Mesenchymal stem cell (in vitro differentiated cells and primary cell): ENCODE results near the gene MCCD1.
"Not testable (repeated sequence)": the region's sequence is repeated elsewhere in the genome, so short reads cannot be mapped to it uniquely, and the experiment has no call there.

Experiments
- DNase-seq: peaks from one replicate; pipeline ENCODE4 v3.0.0-alpha.2; 2013
- H2AFZ ChIP-seq: one replicate; pipeline ENCODE4 v1.6.1; 2013; ENCODE audit warnings: low read depth, mild to moderate bottlenecking, control low read depth, inconsistent platforms, low read length, moderate library complexity
- H2AK5ac ChIP-seq: 2 replicates; pipeline ENCODE4 v1.6.1; 2013; ENCODE audit warnings: low read length, moderate library complexity, mild to moderate bottlenecking, inconsistent platforms; ENCODE audit not compliant: severe bottlenecking
- H2BK120ac ChIP-seq: one replicate; pipeline ENCODE4 v1.6.1; 2013; ENCODE audit warnings: low read depth, mild to moderate bottlenecking, inconsistent platforms, low read length, moderate library complexity
- H2BK12ac ChIP-seq, 2 experiments: one replicate each; pipeline ENCODE4 v1.6.1; 2013; ENCODE audit warnings: inconsistent platforms in 2 of 2, low read length in 2 of 2, mild to moderate bottlenecking in 2 of 2, moderate library complexity in 2 of 2, control low read depth in 1 of 2
- H2BK15ac ChIP-seq: one replicate; pipeline ENCODE4 v1.6.1; 2013; ENCODE audit warnings: mild to moderate bottlenecking, low read depth, inconsistent platforms; ENCODE audit not compliant: poor library complexity, severe bottlenecking
- H2BK5ac ChIP-seq: 2 replicates; pipeline ENCODE4 v1.6.1; 2013; ENCODE audit warnings: low read depth, mild to moderate bottlenecking, low read length, control low read depth, inconsistent platforms; ENCODE audit not compliant: poor library complexity, severe bottlenecking
- H3K14ac ChIP-seq, 2 experiments: one replicate each; pipeline ENCODE4 v1.6.1; 2013; ENCODE audit warnings: inconsistent platforms in 2 of 2, low read length in 2 of 2, control low read depth in 1 of 2, mild to moderate bottlenecking in 1 of 2, moderate library complexity in 1 of 2
- H3K18ac ChIP-seq, 2 experiments: one replicate each; pipeline ENCODE4 v1.6.1; 2013; ENCODE audit warnings: inconsistent platforms in 2 of 2, low read length in 2 of 2, control low read depth in 1 of 2, low read depth in 1 of 2, mild to moderate bottlenecking in 1 of 2
- H3K23ac ChIP-seq, 2 experiments: one replicate each; pipeline ENCODE4 v1.6.1; 2013; ENCODE audit warnings: inconsistent platforms in 2 of 2, low read length in 2 of 2, mild to moderate bottlenecking in 2 of 2, moderate library complexity in 2 of 2, control low read depth in 1 of 2
- H3K27ac ChIP-seq: 2 replicates; pipeline ENCODE4 v1.5.1; 2013; ENCODE audit warnings: mild to moderate bottlenecking, moderate library complexity, low read length, control low read depth, inconsistent platforms; ENCODE audit not compliant: poor library complexity, severe bottlenecking
- H3K27me3 ChIP-seq, 2 experiments: 2 replicates each; pipeline versions ENCODE4 v1.6.1 to v1.7.0; 2013; ENCODE audit warnings: low read length in 2 of 2, mild to moderate bottlenecking in 2 of 2, moderate library complexity in 2 of 2, control low read depth in 1 of 2, inconsistent platforms in 1 of 2; ENCODE audit not compliant: control insufficient read depth in 1 of 2, insufficient read depth in 1 of 2
- H3K36me3 ChIP-seq, 2 experiments: 2 replicates each; pipeline versions ENCODE4 v1.6.1 to v1.7.0; 2013; ENCODE audit warnings: low read length in 2 of 2, control low read depth in 1 of 2, inconsistent platforms in 1 of 2, low read depth in 1 of 2, mild to moderate bottlenecking in 1 of 2; ENCODE audit not compliant: insufficient read depth in 2 of 2, control insufficient read depth in 1 of 2
- H3K4ac ChIP-seq, 2 experiments: one replicate each; pipeline ENCODE4 v1.6.1; 2013; ENCODE audit warnings: inconsistent platforms in 2 of 2, low read length in 2 of 2, mild to moderate bottlenecking in 2 of 2, moderate library complexity in 2 of 2, control low read depth in 1 of 2, low read depth in 1 of 2
- H3K4me1 ChIP-seq: 2 replicates; pipeline ENCODE4 v1.6.1; 2013; ENCODE audit warnings: low read depth, low read length, control low read depth; ENCODE audit not compliant: control insufficient read depth, insufficient read depth
- H3K4me2 ChIP-seq: 2 replicates; pipeline ENCODE4 v1.6.1; 2013; ENCODE audit warnings: low read length, mild to moderate bottlenecking, inconsistent platforms; ENCODE audit not compliant: poor library complexity, severe bottlenecking
- H3K4me3 ChIP-seq, 2 experiments: 2 replicates each; pipeline versions ENCODE4 v1.5.1 to v1.7.0; 2013; ENCODE audit warnings: low read length in 2 of 2, mild to moderate bottlenecking in 2 of 2, control low read depth in 1 of 2, low read depth in 1 of 2; ENCODE audit not compliant: insufficient read depth in 1 of 2
- H3K79me1 ChIP-seq: replicated peaks from 2 replicates; pipeline ENCODE4 v1.6.1; 2013; ENCODE audit warnings: mild to moderate bottlenecking, control low read depth, low read length, inconsistent platforms; ENCODE audit not compliant: poor library complexity, severe bottlenecking
- H3K9ac ChIP-seq: 2 replicates; pipeline ENCODE4 v1.7.0; 2013; ENCODE audit warnings: mild to moderate bottlenecking, low read length, moderate library complexity
- H3K9me3 ChIP-seq: 2 replicates; pipeline ENCODE4 v1.7.0; 2013; ENCODE audit warnings: mild to moderate bottlenecking, low read length; ENCODE audit not compliant: control insufficient read depth
- H4K8ac ChIP-seq: one replicate; pipeline ENCODE4 v1.6.1; 2013; ENCODE audit warnings: inconsistent platforms, mild to moderate bottlenecking, low read length, moderate library complexity
- H4K91ac ChIP-seq: one replicate; pipeline ENCODE4 v1.6.1; 2013; ENCODE audit warnings: mild to moderate bottlenecking, low read length, inconsistent platforms
- WGBS: methylation state at CpG from one replicate; pipeline ENCODE4 v1.1.7; 2013; ENCODE audit warnings: mixed read lengths; 5-methylcytosine and 5-hydroxymethylcytosine counted together

Gene MCCD1

GRCh38 chr6:31495580-31495979 lies 33.2 kb upstream of the MCCD1 start:
- peak; percentile 77 for DNase-seq
- peak overlapping the region in 1 of 2 experiments; percentile 40 for H3K18ac ChIP-seq
- H2BK12ac ChIP-seq, result no peak overlapping the region
- no peak overlapping the region for H4K91ac ChIP-seq
- H2BK120ac ChIP-seq, result peak overlapping the region; percentile 11
- no peak overlapping the region for H3K14ac ChIP-seq
- WGBS, result 51% methylated on average over 1 of the region's 2 CpGs
- no peak overlapping the region for H2AFZ ChIP-seq
- H3K4me2 ChIP-seq, result no peak overlapping the region
- H3K4ac ChIP-seq, result no peak overlapping the region
- H3K79me1 ChIP-seq, result peaks cover 16% of the 10 kb centered on the region
- H2BK15ac ChIP-seq, result no peak overlapping the region
- peak overlapping the region in 1 of 2 experiments; percentile 96 for H3K4me3 ChIP-seq
- H3K9ac ChIP-seq, result peak overlapping the region; percentile 93
- H4K8ac ChIP-seq, result no peak overlapping the region
- no peaks in the 10 kb centered on the region for H3K9me3 ChIP-seq
- H3K27ac ChIP-seq, result peak overlapping the region; percentile 84
- no peaks in the 10 kb centered on the region for H3K27me3 ChIP-seq
- H3K23ac ChIP-seq, result no peak overlapping the region
- H2BK5ac ChIP-seq, result no peak overlapping the region
- peaks cover 18% of the 10 kb centered on the region for H3K4me1 ChIP-seq
- no peaks in the 10 kb centered on the region for H3K36me3 ChIP-seq
- no peak overlapping the region for H2AK5ac ChIP-seq

DNA sequence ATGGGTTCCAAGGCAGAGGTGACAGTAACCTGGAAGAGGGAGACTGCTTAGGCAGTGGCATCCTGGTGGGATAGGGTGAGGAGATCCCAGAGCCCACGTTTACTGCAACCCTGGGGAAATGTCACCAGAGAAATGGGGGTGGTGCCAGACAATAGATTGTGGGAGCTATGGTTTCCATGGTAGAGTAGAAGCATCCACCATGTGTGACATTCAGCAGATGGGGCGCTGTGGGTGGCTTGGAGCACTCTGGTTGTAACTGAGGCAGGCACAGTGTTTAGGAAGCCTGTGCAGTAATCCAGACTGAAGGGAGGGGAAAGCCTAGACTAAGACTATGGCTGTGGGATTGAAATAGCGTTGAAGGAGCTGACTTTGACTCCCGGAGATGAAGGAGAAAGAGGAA lies 31.9 kb upstream of the MCCD1 start:
- H3K27ac ChIP-seq, H2BK15ac ChIP-seq, H2AFZ ChIP-seq, H3K36me3 ChIP-seq, H3K4me2 ChIP-seq, H3K18ac ChIP-seq, H3K27me3 ChIP-seq, H4K8ac ChIP-seq, H4K91ac ChIP-seq, H2BK5ac ChIP-seq, H3K23ac ChIP-seq, H3K9me3 ChIP-seq, H2BK120ac ChIP-seq, H3K4ac ChIP-seq, H3K14ac ChIP-seq, DNase-seq: not testable (repeated sequence)
- H3K4me1 ChIP-seq, result peaks cover 18% of the 10 kb centered on the region
- 72% methylated on average over 4 of the region's 4 CpGs for WGBS
- H2AK5ac ChIP-seq, result peak overlapping the region; percentile 19
- H3K4me3 ChIP-seq, result peak overlapping the region in 1 of 2 experiments; percentile 88
- peak overlapping the region in 1 of 2 experiments; percentile 84 for H2BK12ac ChIP-seq
- peaks cover 14% of the 10 kb centered on the region for H3K79me1 ChIP-seq
- H3K9ac ChIP-seq, result peak overlapping the region; percentile 81

DNA sequence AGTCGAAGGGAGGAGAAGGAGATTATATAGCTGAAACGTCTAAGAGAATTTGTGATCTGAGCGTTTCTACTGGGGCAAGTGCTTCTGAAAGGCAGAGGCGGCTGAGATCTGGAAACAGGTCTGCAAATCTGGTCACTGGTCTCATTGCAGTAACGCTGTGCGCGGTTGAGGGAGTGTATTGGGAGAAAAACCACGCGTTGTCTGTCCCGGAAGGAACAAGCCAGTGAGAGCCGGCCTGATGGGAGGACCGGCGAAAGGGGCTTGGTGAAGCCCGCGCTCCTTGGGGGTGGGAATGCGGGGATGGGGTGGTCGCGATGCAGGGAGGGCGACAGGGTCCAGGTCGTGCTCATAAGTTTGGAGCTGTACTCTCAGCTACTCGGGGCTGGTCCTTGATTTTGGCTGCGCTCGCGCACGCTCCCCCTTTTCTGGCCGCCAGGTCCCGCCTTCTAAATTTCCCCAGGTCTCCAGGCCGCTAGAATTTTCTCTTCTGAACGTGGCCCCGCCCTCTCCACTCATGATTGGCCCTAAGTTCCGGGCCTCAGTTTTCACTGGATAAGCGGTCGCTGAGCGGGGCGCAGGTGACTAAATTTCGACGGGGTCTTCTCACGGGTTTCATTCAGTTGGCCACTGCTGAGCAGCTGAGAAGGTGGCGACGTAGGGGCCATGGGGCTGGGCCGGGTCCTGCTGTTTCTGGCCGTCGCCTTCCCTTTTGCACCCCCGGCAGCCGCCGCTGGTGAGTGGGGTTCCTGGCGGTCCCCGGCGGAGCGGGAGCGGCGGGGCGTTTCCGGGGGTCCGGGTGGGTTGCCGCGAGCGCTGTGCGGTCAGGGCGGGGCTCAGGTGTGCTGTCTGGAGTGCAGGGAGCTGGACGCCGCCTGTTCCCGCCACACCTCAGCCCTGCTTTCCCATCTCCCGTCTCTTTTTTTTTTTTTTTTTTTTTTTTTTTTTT lies 31.0 kb upstream of the MCCD1 start, which contains the start of gene MICB:
MICB (plus strand) TSS at position 615 of the 946 bp plus-strand sequence; CDS start at position 664, 49 bp downstream.
- peak within 1 kb of the TSS; percentile 96 for H2AFZ ChIP-seq
- 2% methylated on average over 57 of the region's 64 CpGs for WGBS
- peak within 1 kb of the TSS in 1 of 2 experiments; percentile 49 for H3K4ac ChIP-seq
- peak within 1 kb of the TSS; percentile 81 for H3K9ac ChIP-seq
- H3K4me2 ChIP-seq, result peak within 1 kb of the TSS; percentile 99
- H4K8ac ChIP-seq, result peak within 1 kb of the TSS; percentile 49
- H3K79me1 ChIP-seq, result peaks cover 14% of the 10 kb centered on the region
- H3K4me1 ChIP-seq, result peaks cover 18% of the 10 kb centered on the region
- DNase-seq, result peak; percentile 90
- no peak within 1 kb of the TSS for H3K14ac ChIP-seq
- peak within 1 kb of the TSS; percentile 90 for H2BK15ac ChIP-seq
- H3K9me3 ChIP-seq, result no peaks in the 10 kb centered on the region
- H2BK5ac ChIP-seq, result no peak within 1 kb of the TSS
- no peak within 1 kb of the TSS for H2BK120ac ChIP-seq
- H3K18ac ChIP-seq, result peak within 1 kb of the TSS in 1 of 2 experiments; percentile 21
- no peaks in the 10 kb centered on the region for H3K27me3 ChIP-seq
- H3K27ac ChIP-seq, result peak within 1 kb of the TSS; percentile 70
- H3K36me3 ChIP-seq, result no peaks in the 10 kb centered on the region
- peak within 1 kb of the TSS; percentile 61 for H4K91ac ChIP-seq
- H2AK5ac ChIP-seq, result peak within 1 kb of the TSS; percentile 19
- H3K4me3 ChIP-seq, result peak within 1 kb of the TSS; percentile 81 to 88
- H3K23ac ChIP-seq, result peak within 1 kb of the TSS in 1 of 2 experiments; percentile 60
- no peak within 1 kb of the TSS for H2BK12ac ChIP-seq

DNA sequence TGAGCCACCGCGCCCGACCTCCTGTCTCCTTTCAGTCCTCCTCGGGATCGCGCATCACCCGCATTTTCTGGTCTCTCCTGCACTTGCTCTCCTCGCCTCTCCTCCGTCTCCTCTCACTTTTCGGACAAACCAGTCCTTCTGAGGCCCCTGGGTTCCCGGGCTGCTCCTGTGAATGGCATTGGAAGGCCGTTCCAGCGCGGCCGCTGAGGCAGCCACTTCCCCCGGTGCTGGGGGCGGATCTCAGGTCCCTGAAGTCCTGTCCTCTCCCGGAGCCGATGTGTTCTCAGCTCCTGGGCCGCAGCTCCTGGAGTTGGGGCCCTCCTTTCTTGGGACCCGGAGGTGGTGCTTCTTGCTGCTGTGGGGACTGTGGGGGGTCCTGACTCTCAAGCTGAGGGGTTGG lies 30.0 kb upstream of the MCCD1 start:
- peaks cover 15% of the 10 kb centered on the region for H3K79me1 ChIP-seq
- no peak overlapping the region for H2BK15ac ChIP-seq
- no peak overlapping the region for H3K27ac ChIP-seq
- peaks cover 18% of the 10 kb centered on the region for H3K4me1 ChIP-seq
- no peak overlapping the region for H2BK120ac ChIP-seq
- no peak overlapping the region for H3K18ac ChIP-seq
- H3K4me2 ChIP-seq, result peak overlapping the region; percentile 86
- no peak overlapping the region for H2AFZ ChIP-seq
- H3K9ac ChIP-seq, result peak overlapping the region; percentile 66
- H3K27me3 ChIP-seq, result no peaks in the 10 kb centered on the region
- H3K9me3 ChIP-seq, result no peaks in the 10 kb centered on the region
- H3K36me3 ChIP-seq, result no peaks in the 10 kb centered on the region
- H3K4ac ChIP-seq, result no peak overlapping the region
- no peak overlapping the region for H2BK5ac ChIP-seq
- H2BK12ac ChIP-seq, result no peak overlapping the region
- H2AK5ac ChIP-seq, result no peak overlapping the region
- peak overlapping the region in 1 of 2 experiments; percentile 88 for H3K4me3 ChIP-seq
- no peak overlapping the region for H3K23ac ChIP-seq
- H3K14ac ChIP-seq, result no peak overlapping the region
- 19% methylated on average over 20 of the region's 21 CpGs for WGBS
- H4K91ac ChIP-seq, result no peak overlapping the region
- no peak overlapping the region for H4K8ac ChIP-seq
- DNase-seq, result peak; percentile 12
